NCI-H524 (cell line): ENCODE data around the gene TRAF2.

Experiments used
- DNase-seq, 2 experiments: peaks; one replicate each; lab custom pipeline; 2025; lab: John Stamatoyannopoulos, UW

TRAF2 gene

GRCh38 chr9:136847088-136847825 is 39.1 kb upstream of the TRAF2 start:
- peak in 1 of 2 experiments; percentile 62 for DNase-seq

GRCh38 chr9:136847826-136848392 is 38.4 kb upstream of the TRAF2 start:
- peak; percentile 56 to 82 for DNase-seq

GRCh38 chr9:136848393-136849037 is 37.8 kb upstream of the TRAF2 start:
- DNase-seq, result peak; percentile 73 to 75

- DNase-seq, result peak; percentile 99 to 100
Observed at GRCh38 chr9:136849038-136849959, 37.0 kb upstream of the TRAF2 start, which contains the start of gene PHPT1. TSS of gene PHPT1 (plus strand) at chr9:136849409. CDS start at chr9:136849431, 22 bp downstream.

- peak in 1 of 2 experiments; percentile 33 for DNase-seq
Observed at GRCh38 chr9:136849960-136850865, 36.1 kb upstream of the TRAF2 start.

- DNase-seq, result no peak
Observed at GRCh38 chr9:136850866-136851775, 35.2 kb upstream of the TRAF2 start.

GRCh38 chr9:136851941-136852663 is 34.2 kb upstream of the TRAF2 start, which contains the start of gene MAMDC4:
TSS of gene MAMDC4 (plus strand) at chr9:136852346. CDS start at chr9:136852417, 71 bp downstream.
- DNase-seq, result no peak

- DNase-seq, result no peak
Observed at GRCh38 chr9:136852664-136853595, 33.4 kb upstream of the TRAF2 start.

- no peak for DNase-seq
Observed at GRCh38 chr9:136853596-136854112, 32.7 kb upstream of the TRAF2 start.

- no peak for DNase-seq
Observed at GRCh38 chr9:136854113-136854841, 32.0 kb upstream of the TRAF2 start.

GRCh38 chr9:136854842-136855460 is 31.4 kb upstream of the TRAF2 start:
- DNase-seq, result no peak

- DNase-seq, result no peak
Observed at GRCh38 chr9:136855461-136856078, 30.7 kb upstream of the TRAF2 start.

- DNase-seq, result no peak
Observed at GRCh38 chr9:136856079-136856476, 30.2 kb upstream of the TRAF2 start.

- DNase-seq, result no peak
Observed at GRCh38 chr9:136856541-136857141, 29.7 kb upstream of the TRAF2 start.

GRCh38 chr9:136857166-136857565 is 29.1 kb upstream of the TRAF2 start:
- no peak for DNase-seq
